Activated CD4-positive, CD25-positive, alpha-beta regulatory T cell treated with anti-CD3 and anti-CD28 coated beads, Interleukin-2, amount 50 U/mL, for 72 hours (primary cell): ENCODE data around the gene UBE3B.
"Not testable (repeated sequence)": the region's sequence is repeated elsewhere in the genome, so short reads cannot be mapped to it uniquely, and the experiment has no call there.

Source experiments
- DNase-seq: peaks from one replicate; pipeline ENCODE4 v3.0.0; 2021

The UBE3B gene

DNA sequence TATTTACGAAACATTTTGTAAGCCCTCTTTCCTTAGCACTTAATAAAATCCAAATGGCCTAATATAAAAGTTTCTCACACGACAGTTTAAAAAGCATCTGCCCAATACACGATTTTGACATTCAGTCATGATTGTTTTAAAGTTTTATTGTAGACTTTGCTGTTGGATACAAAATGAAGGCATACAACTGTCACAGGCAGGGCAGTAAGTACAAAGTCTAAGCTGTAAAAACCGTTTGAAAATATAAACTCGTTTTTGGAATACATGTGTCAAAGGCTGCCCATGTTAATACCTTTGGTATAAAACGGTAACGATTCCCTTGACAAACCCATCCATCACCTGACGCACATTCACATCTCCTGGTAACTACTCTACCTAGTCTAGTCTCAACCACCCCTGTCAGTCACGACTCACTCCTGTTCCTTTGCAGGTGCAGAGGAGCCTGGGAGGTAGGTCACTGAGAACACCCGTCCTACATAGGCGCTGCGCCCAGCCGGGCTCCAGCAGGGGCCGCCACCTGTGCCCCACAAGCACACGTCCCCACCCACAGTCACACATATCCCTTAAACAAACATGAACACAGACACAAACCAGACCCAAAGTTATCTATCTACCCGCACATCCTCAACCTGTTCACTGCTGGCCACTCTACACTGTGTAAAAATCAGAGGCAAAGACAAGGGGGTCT, 27.4 kb upstream of the UBE3B start:
- no peak for DNase-seq

DNA sequence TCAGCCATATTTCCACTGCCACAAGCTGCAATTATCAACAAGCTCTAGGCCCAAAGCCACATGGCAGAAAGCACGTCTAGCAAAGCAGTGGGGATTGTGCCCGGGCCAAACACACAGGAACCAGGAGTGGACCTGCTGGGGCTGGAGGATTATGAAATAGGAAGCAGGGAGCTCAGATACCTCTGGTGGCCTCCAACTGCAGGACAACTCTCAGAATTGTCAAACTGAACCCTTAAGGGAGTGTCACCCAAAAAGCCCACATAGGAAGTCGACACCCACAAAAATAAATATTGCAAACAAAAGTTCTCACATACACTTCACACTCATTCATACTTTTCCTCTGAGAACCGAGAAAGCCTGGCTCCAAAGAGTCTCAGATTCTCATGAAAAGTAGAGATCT, 26.5 kb upstream of the UBE3B start:
- DNase-seq: no peak

DNA sequence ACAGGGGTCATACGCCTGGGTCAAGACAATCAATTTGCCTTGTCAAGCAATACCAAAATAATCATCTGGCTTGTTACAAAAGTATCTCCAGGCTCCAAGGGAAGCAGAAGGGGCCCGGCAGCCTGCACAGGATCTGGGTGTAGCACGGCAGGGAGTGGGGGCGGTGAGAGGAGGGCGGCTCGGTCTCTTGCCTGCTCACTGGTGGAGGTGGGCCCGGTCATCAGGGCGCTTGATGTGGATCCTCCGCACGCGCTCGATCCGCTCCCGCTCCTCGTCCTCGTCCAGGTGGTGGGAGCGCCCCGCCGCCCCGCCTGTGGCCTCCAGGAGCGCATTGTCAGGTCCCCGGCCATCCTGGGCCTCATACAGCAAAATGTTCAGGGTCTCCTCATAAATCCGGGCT, 26.0 kb upstream of the UBE3B start:
- no peak for DNase-seq

DNA sequence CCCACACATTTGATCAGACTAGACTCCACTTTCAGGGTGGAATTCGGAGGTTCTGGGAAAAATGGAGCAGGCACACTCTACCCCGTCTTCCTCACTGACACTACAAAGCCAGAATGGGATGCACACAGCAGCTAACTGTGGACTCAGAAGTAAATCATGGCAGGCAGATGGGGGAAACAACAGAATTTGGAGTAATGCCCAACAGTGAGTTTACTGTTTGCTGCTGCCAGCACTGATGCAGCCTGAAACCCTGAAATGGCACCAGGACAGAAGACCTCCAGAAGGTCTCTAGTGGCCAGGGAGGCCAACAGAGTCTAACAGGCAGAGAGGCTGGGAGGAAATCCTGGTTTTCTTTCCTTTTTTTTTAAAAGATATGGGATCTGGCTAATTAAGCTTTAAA, 24.9 kb upstream of the UBE3B start:
- no peak for DNase-seq

DNA sequence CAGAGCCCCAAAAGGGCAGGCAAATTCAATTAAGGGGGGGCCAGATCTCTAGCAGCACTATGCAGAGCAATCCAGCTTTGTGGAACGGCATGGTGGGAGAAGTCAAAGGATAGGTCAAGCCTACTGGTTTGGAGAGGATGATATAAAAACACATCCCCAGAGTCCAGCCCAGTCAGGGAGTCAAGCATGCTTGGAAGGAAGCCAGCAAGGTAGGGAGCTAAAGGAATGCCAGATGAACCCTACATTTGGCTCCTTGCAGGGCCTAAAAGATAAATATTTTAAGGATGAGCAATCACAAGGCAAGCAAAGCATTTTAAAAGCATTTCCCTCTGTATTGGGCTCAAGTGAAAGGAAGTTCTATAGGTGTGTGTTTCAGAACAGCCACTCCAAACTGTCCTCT, 21.7 kb upstream of the UBE3B start:
- no peak for DNase-seq

DNA sequence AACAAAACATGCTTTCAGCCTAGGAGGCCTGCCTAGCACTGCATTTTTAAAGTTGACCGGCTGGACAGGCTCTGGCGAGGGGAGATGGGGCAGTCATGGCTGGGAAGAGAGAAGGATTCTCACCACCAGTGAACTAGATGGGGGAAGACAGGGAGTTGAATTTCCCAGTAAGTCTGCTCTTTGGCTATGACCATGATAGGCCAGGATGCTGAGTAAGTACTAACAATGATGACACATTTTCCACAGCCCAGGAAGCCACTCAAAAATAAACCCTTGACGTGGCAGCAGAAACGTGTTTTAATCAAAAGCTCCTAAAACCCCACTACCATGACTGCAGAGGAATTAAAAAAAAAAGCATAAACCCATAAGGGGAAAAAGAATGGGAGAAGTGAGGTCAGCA, 19.3 kb upstream of the UBE3B start:
- no peak for DNase-seq

DNA sequence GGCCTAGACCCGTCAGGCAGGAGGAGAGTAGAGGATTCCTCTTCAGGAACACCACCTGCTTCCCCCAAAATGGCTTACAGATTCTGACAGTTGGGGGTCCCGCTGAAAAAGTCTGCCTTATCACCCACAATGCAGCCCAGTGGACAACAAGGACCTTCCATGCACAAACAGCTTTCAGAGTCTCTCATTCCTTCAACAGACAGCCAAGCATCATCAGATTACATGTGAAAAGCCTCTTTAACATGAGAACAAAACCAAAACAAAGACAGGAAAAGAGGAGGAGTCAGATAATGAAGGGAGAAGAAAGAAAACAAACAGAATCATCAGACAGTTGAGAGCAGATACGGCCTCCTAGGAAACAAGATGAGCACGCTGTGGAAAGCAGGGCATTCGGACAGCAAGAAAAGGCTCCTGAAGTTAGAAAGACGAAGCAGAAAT, 18.6 kb upstream of the UBE3B start:
- DNase-seq: no peak

DNA sequence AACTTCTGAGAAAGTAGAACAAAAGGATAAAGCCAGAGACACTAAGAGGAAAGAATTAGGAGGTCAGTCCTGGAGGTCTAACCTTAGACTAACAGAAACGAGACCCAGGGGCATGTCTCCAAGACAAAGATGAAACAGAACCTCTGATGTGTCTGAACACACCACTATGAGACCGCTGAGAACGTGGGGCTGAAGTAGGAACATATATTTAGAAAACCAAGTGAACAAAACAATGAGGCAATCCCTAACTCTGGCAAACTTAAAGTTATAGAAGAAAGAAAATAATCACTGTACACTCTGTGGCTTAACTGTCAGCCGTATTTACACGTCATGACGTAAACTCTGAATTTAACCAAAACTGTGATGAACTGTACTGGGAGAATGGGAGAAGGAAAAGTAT, 18.2 kb upstream of the UBE3B start:
- no peak for DNase-seq

DNA sequence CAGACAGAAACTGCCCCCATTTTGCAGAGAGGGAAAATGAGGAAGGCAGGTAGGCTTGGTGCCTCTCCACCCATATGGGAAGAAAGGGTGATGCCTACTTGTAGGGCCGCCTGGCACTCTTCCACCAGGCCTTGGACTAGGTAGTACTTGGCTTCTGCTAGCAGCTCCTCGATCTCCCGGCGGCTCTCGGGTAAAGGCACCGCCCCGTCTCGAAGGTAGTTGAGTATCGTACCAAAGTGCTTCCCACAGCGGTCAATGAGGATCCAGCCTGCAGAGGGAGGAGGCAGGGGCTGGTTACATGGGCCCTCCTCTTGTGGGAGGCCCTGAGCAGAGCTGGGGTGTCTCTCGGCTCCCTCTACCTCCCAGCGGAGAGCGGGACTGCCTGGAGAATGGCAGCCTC, 16.9 kb upstream of the UBE3B start:
- DNase-seq: no peak

DNA sequence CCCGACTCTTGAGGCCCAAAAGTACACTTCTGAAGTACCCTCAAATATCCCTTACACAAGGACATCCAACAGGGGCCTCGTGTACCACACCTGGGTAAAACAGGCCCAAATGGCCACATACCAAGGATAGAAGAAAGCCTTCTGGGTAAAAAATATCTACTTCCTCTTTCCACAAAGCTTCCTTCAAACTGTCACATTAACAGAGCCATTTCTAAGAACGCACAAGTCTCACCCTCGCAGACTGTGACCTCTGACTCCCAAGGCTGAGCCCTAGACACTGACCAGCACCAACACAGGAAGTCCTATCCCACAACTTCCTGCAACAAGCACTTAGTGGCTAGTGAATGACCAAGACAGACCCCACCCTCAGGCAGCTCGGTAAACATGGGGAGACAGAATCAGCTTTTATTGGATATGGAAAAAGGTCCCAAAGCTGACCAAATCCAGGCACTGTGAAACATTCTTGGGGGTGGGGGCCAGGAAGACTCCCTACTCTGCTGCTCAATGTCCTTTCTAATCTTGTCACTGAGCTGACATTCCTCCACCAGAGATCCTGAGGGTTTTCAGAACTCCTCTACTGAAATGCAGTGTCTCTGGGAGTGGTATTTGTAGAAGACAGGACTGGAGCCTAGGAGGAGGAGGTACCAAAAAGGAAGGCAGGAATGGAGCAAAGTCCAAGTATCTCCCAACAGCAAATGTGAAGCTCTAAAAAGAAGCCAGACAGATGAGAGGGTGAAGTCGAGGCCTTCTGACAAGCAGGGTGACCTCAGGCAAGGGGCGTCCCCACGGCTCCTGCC, 16.2 kb upstream of the UBE3B start:
- no peak for DNase-seq

DNA sequence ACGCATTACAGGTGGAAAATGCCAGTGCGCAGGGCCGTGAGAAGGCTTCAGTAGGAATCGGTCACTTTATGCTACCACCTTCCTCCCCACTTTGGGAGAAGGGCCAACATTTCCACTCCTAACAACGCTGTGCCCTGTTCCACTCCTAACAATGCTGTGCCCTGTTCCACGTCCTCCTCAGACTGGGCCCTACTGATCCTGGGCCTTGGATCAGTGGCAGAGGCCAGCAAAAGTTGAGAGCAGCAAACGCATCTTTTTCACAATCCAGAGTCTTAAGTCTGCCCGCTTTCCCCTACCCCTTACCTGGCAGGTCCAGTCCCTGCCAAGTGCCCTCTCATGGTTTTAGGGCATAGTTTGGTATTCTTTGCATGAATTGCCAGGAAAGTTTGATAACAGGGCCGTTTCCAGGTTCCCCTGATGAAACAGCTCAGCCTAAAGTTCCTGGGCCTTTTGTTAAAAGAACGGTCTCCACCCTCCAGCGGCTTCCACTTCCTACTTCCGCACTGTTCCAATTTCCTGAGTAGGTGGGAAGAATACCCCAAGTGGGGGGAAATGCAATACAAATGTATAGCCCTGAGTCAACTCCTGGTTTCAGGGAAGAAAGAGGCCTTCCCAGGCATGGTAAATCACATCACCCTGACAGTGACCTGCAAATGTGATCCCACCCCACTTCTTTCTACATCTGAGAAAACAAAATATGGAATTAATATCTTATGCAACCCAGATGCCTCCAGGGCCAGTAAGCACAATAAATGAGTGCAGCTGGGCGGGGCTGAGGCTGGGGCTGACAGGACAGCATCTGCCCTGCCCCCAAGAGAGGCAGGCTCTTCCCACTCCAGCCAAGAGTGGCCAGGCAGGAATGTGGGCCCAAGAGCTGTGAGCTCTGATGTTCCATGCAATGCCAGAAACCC, 15.3 kb upstream of the UBE3B start:
- no peak for DNase-seq

DNA sequence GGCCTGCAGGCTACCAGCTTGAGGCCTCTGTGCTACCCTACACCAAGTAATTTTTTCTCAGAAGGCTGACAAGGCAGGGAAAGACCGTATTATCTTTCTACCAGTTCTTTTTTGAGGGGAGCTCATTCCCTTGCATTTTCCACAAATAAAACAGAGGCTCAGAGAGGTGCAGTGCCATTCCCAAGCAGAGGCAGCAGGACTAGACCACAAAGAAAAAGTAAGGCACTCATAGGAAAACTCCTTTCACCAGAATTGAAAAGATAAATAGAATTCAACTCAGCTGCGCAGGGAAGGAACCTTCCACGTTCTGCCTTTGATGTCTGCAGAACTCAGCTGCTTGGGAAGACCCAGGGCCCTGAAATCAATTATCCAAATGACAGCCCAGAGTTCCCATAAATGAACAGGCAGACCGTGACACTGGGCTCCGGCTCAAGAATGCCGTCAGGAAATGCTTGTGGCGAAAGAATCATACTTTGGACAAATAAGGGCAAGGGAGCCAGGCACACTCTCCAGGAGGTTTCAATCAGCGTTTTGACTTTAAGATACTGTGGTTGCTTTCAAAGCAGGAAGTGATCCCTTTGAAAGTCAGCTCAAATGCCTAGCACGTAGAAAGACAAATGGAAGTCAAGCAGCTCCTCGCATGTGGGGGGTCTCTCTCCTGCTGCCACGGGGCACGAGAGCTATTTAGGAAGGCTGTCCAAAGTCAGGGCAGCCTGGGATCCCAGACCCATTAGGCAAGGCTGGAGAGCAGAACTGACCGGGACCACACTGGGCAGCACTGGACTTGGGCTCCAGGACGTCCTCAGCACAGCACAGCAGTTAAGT, 14.4 kb upstream of the UBE3B start:
- no peak for DNase-seq

DNA sequence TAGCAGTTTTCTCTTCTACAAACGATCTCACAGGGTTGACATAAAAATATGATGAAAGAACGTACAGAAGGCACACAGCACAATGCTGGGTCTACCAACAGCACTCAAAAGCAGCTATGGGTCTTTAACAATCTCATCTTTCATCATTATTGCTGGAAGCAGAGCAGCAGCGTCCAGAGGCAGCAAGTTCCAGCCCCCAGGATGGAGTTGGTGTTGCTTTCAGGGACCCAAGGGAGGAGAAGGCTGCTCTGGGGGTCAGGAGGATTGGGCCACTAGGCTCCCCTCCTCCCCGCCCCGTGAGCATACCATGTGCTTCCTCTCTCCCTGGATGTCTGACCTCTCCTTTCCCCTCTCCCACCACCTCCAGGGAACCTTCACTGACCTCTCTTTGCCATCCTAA, 13.7 kb upstream of the UBE3B start:
- DNase-seq: no peak

DNA sequence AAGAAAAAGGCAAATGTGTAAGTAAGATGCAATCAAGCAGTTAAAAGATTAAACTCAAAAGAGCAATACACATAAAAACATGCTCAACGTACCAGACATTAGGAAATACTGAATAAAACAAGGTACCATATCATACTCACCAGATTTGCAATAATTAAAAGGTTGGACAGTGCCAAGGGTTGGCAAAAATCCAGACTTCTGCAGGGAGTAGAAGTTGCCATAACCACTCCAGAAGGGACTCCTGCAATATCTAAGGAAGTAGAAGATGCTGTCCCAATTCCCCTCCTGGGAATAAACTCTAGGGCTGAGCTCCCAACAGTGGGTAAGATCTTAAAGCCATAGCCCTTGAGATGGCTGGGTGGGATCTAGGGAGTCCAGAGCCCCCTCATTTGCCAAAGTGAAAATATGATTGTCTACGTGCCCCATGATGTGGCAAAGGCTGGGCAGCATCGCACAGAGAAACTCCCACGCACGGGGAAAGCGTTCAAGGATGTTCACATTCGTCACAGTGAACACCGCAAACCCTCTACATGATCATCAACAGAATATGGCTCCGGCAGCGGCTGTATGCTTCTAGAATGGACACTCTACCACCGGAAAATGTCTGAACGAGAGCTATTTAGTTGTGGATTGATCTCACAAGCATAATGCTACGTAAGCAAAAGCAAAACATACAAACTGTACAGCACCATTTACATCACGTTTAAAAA, 12.6 kb upstream of the UBE3B start:
- DNase-seq: no peak

DNA sequence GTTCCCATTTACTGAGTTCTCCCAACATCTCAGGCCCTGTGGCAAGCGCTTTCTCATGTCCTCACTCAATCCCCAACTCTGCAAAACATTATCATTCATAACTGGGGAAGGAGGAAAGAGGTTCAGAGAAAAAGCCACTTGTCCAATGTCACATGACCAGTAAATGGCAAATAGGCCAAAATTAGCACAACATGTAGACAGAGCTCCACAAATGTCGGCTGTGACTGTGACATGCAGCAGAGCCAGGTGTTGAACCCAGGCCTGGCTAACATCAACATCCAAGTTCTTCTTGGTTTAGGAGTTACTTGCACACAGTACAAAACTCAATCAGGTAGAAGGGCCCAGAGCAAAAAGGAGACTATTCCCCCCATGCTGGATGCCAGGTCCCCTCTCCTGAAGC, 11.1 kb upstream of the UBE3B start:
- no peak for DNase-seq

DNA sequence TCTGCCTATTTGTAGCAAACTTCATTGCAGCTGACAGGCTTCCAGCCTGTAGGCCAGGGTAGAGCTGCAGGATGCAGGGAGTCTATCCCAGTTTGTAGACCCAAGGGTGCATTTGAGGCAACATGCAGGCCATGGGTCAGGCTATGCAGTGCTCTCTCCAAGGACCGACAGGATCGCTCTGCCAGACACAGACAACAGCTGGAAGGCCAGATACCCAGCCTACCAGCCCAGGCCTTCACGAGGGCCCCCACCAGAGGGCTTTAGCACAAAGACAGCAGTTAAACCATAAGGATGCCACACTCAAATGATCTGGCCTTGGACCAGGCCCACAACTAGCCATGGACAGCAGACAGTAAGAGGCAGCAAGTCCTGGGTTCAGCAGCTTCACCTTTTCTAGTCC, 10.6 kb upstream of the UBE3B start:
- DNase-seq: no peak

DNA sequence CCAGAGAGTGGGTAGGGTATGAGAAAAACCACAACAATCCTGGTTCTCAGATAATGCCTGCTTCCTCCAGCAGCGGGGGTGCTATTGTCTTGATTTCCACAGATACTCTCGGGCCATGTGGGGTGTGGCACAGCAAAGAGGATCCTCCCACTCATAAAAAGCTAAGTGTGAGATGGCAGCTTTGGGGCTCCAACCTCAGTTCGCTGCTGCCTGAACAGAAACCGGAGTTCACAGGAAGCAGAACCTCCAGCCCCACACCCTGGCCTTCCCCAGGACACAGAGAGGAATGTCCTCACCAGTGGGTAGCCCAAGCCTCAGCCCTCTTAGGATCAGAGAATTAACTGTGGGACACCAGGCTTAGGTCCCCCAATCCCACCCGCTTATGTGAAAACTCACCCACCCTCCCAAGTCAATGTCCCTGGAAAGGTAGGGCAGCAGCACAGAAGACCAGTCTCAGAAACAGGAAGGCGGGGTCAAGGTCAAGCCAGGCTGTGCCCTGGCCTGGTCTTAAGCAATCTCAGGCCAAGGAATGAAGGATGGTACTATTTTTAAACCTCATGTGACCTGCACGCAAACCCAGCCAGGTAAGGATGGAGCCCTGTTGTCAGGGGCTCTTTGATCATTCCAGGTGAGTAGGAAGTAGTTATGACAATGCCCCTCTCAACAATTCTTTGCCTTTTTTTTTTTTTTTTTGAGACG, 9.3 kb upstream of the UBE3B start:
- DNase-seq: no peak

DNA sequence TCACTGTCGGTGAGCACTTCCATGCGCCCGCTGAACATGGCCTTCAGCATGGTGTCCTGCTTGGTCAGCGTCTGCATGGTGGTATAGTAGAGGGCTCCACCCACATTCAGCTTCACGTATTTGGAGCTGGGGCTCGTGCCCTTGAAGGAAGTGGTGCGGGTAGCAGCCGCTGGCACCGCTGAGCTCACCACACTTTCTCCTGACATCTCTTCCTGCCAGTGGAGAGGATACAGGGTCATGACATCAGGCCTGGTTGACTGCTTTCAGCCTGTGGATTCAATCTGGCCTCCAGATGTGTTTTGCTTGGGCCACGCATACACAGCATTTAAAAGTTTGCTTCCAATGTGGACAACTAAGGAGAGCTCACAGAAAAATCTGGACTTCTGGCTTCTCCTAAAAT, 7.9 kb upstream of the UBE3B start:
- DNase-seq: no peak

DNA sequence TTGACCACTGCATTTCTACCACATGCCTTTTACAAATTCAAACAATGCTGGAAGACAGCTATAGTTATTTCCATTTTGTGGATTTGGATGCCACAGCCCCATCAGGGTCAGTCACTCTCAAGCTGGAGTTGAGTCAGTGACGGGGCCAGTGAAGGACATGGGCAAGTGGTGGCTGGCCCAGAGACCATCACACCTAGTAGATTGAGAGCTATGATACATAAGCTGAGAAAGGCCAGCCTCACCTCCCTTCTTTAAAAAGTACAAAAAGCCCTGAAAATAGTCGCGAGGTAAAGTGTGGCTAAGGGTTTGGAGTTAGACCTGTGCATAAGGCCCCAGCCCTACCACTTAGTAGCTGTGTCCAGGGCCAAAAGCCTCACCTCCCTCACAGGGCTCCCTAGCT, 4.4 kb upstream of the UBE3B start:
- DNase-seq: no peak

DNA sequence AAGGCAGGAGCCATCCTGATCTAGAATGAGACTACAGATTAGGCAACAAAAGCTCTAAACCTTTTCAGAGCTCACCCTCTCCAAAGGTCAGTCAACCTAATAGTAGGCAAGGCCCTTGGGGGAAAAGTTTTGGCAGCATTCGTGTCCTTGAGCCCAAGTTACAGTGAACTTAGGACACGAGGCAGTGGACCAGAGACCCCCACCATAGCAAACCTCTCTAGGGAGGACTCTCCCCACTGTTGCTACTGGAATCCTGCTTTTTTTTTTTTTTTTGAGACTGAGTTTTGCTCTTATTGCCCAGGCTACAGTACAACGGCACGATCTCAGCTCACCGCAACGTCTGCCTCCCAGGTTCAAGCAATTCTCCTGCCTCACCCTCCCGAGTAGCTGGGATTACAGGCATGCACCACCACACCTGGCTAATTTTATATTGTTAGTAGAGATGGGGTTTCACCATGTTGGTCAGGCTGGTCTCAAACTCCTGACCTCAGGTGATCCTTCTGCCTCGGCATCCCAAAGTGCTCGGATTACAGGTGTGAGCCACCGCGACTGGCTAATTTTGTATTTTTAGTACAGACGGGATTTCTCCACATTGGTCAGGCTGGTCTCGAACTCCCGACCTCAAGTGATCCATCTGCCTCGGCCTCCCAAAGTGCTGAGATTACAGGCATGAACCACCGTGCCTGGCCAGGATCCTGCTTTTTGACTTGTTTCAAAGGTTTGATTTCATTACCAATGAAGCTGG, 3.7 kb upstream of the UBE3B start:
- DNase-seq: not testable (repeated sequence)

DNA sequence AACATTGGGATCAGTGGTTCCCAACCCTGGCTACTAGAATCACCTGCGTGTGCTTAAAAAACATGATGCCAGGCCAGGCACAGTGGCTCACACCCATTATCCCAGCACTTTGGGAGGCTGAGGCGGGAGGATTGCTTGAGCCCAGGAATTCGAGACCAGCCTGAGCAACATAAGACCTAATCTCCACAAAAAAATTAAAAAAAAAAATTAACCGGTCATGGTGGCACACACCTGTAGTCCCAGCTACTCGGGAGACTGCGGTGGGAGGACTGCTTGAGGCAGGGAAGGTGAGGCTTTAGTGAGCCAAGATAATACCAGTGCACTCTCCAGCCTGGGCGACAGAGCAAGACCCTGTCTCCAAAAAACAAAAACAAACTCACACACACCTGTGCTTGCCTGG, 2.3 kb upstream of the UBE3B start:
- no peak for DNase-seq
